B cell (primary cell): ENCODE results near the gene B3GALT6. TPM values are rescaled to one million over a fixed set of nuclear protein-coding genes. Genes with fewer than 3 reads are reported as not detected.

ENCODE experiments used
- ATAC-seq: fragments of 200-7000 bp; cut with Tn5 transposase; one replicate; pipeline ENCODE4 v1.10.0; 2021; ENCODE audit warnings: low read depth, mild to moderate bottlenecking, moderate number of reproducible peaks, moderate library complexity
- CTCF ChIA-PET: fragments of 350-600 bp; sonication (Branson Sonifier 250); formaldehyde crosslinking; loops from one replicate; lab custom pipeline; 2021; ENCODE audit warnings: antibody characterized with exemption, inconsistent platforms; lab: Charles Lee
- POLR2A ChIA-PET: fragments of 350-600 bp; sonication (Branson Sonifier 250); formaldehyde crosslinking; loops from one replicate; lab custom pipeline; 2021; ENCODE audit warnings: antibody characterized with exemption; lab: Charles Lee
- DNase-seq: peaks from one replicate; pipeline ENCODE4 v3.0.0; 2013
- H2AFZ ChIP-seq: 2 replicates; pipeline ENCODE4 v1.6.1; 2012; ENCODE audit warnings: mild to moderate bottlenecking, low read depth, low read length; ENCODE audit not compliant: insufficient read depth, poor library complexity, severe bottlenecking
- H3K27ac ChIP-seq, 2 donors: 1 replicate in 1 of 2; 2 replicates in 1 of 2; pipeline ENCODE4 v1.5.1; 2012 to 2013; ENCODE audit warnings: low read length in 2 of 2, mild to moderate bottlenecking in 2 of 2, moderate library complexity in 1 of 2
- H3K27me3 ChIP-seq, 4 experiments: fragments of 200-600 bp in 1 of 4; sonication (generic) in 1 of 4; replicated peaks in 1 of 4; 1 replicate in 2 of 4; 2 replicates in 2 of 4; pipeline versions ENCODE4 v1.6.1 to v1.7.0; 2013 to 2016; ENCODE audit warnings: low read length in 3 of 4, mild to moderate bottlenecking in 2 of 4, mixed read lengths in 1 of 4, moderate library complexity in 1 of 4; ENCODE audit not compliant: insufficient read depth in 4 of 4, control insufficient read depth in 3 of 4; ENCODE audit errors: control extremely low read depth in 1 of 4
- H3K36me3 ChIP-seq, 2 experiments: replicated peaks in 1 of 2; 1 replicate in 1 of 2; 2 replicates in 1 of 2; pipeline versions ENCODE4 v1.6.1 to v1.7.1; 2013; ENCODE audit warnings: low read length in 1 of 2; ENCODE audit not compliant: insufficient read depth in 2 of 2, control insufficient read depth in 1 of 2; ENCODE audit errors: control extremely low read depth in 1 of 2, extremely low read depth in 1 of 2
- H3K4me1 ChIP-seq, 2 donors: fragments of 200-600 bp in 1 of 2; sonication (generic) in 1 of 2; 1 replicate in 1 of 2; 2 replicates in 1 of 2; pipeline versions ENCODE4 v1.5.1 to v1.6.1; 2013 to 2017; ENCODE audit warnings: low read length in 2 of 2; ENCODE audit not compliant: control insufficient read depth in 2 of 2, insufficient read depth in 2 of 2
- H3K4me2 ChIP-seq: replicated peaks from 2 replicates; pipeline ENCODE3; 2012; ENCODE audit warnings: mild to moderate bottlenecking, low read depth, low read length; ENCODE audit not compliant: poor library complexity, severe bottlenecking
- H3K4me3 ChIP-seq, 5 experiments: fragments of 200-600 bp in 1 of 5; sonication (generic) in 1 of 5; 1 replicate in 3 of 5; 2 replicates in 2 of 5; pipeline versions ENCODE4 v1.5.1 to v1.7.0; 2011 to 2016; ENCODE audit warnings: low read length in 4 of 5, mild to moderate bottlenecking in 4 of 5, low read depth in 2 of 5, control low read depth in 1 of 5, moderate library complexity in 1 of 5; ENCODE audit not compliant: insufficient read depth in 1 of 5; ENCODE audit errors: control extremely low read depth in 1 of 5, extremely low read depth in 1 of 5
- H3K79me2 ChIP-seq: fragments of 200-600 bp; sonication (generic); one replicate; pipeline ENCODE4 v1.6.0; 2016; ENCODE audit warnings: low read length; ENCODE audit not compliant: control insufficient read depth, insufficient read depth
- H3K9ac ChIP-seq: fragments of 200-600 bp; sonication (generic); 2 replicates; pipeline ENCODE4 v1.6.1; 2017; ENCODE audit warnings: mild to moderate bottlenecking, low read length, moderate library complexity
- H3K9me3 ChIP-seq, 3 donors: one replicate each; pipeline versions ENCODE4 v1.6.1 to v1.7.1; 2013; ENCODE audit warnings: low read length in 2 of 3; ENCODE audit not compliant: control insufficient read depth in 2 of 3, insufficient read depth in 1 of 3; ENCODE audit errors: control extremely low read depth in 1 of 3
- H4K20me1 ChIP-seq: 2 replicates; pipeline ENCODE4 v1.6.0; 2012; ENCODE audit warnings: mild to moderate bottlenecking, low read length; ENCODE audit not compliant: insufficient read depth, control insufficient read depth, poor library complexity, severe bottlenecking
- H3K27ac Mint-ChIP-seq: one replicate; pipeline ENCODE4 v1.8.0; 2021; ENCODE audit warnings: mixed read lengths
- H3K27me3 Mint-ChIP-seq: one replicate; pipeline ENCODE4 v1.8.0; 2021; ENCODE audit warnings: mixed read lengths
- H3K4me1 Mint-ChIP-seq: one replicate; pipeline ENCODE4 v1.8.0; 2021; ENCODE audit warnings: mixed read lengths
- H3K4me3 Mint-ChIP-seq: one replicate; pipeline ENCODE4 v1.8.0; 2021; ENCODE audit warnings: mixed read lengths
- H3K9me3 Mint-ChIP-seq: one replicate; pipeline ENCODE4 v1.8.0; 2022; ENCODE audit warnings: mixed read lengths; ENCODE audit not compliant: insufficient read depth
- EZH2 ChIP-seq: IDR thresholded peaks from 2 replicates; pipeline ENCODE4 v1.6.1; 2012; ENCODE audit warnings: borderline replicate concordance, low read depth, mild to moderate bottlenecking, moderate library complexity, low read length; ENCODE audit not compliant: insufficient read depth, poor library complexity, severe bottlenecking
- WGBS: methylation state at CpG from one replicate; pipeline ENCODE4 v1.1.5; 2013; ENCODE audit warnings: missing lambda C conversion rate; ENCODE audit not compliant: insufficient coverage; 5-methylcytosine and 5-hydroxymethylcytosine counted together
- intact Hi-C: fragments of 100-400 bp; cut with micrococcal nuclease; formaldehyde crosslinking; loops from one replicate; pipeline ENCODE4 v1.10.0; 2022
- polyA plus RNA-seq: library from polyadenylated mRNA; depleted of rRNA; stranded (reverse); fragments of >200 nt; gene quantifications from 2 replicates; pipeline ENCODE4 v1.2.3, GENCODE V29; 2012
- total RNA-seq, 2 donors: library from RNA; stranded (reverse); fragments of 120-200 nt in 1 of 2; gene quantifications; 1 replicate in 1 of 2; 2 replicates in 1 of 2; pipeline versions ENCODE4 v1.2.3 to v1.2.4, GENCODE V29; 2013 to 2022
- TF ChIP-seq, protein P1 (sequence below): fragments of 200-600 bp; IDR thresholded peaks from one replicate; pipeline ENCODE4 v1.8.0; 2022; ENCODE audit warnings: antibody characterized with exemption, mild to moderate bottlenecking

The B3GALT6 gene
- total and polyA plus RNA-seq, 2 donors (not counting 1 experiment from before 2014, with no cell fraction given), result 5.9 to 21.0 TPM

DNA sequence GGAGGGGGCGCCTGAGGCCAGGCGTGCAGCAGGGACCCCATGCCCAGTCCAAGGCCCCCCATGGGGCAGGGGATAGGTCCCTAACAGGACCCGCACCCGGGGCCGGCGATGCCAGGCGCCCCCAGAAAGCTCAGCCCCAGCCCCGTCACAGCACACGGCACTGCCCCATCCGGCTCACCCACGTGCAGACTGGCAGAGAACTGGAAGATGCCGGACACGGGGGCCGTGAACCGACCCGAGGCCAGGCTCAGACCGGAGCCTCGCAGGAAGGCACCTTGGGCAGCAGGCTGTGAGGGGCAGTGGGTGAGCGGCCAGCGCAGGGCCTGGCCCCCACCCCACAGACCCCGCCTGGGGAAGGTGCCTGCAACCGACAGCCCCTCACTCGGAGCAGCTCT, 11.2 kb downstream of the B3GALT6 start:
- WGBS, result 88% methylated on average over 23 of the region's 23 CpGs
- H3K36me3 ChIP-seq, result no peaks in the 10 kb centered on the region
- CTCF ChIA-PET, result interaction anchor here (2.3 kb wide), 1 partner anchor 8 kb away, joined by 7 read pairs; no protein-coding TSS in a partner anchor
- TF ChIP-seq, protein P1, sequence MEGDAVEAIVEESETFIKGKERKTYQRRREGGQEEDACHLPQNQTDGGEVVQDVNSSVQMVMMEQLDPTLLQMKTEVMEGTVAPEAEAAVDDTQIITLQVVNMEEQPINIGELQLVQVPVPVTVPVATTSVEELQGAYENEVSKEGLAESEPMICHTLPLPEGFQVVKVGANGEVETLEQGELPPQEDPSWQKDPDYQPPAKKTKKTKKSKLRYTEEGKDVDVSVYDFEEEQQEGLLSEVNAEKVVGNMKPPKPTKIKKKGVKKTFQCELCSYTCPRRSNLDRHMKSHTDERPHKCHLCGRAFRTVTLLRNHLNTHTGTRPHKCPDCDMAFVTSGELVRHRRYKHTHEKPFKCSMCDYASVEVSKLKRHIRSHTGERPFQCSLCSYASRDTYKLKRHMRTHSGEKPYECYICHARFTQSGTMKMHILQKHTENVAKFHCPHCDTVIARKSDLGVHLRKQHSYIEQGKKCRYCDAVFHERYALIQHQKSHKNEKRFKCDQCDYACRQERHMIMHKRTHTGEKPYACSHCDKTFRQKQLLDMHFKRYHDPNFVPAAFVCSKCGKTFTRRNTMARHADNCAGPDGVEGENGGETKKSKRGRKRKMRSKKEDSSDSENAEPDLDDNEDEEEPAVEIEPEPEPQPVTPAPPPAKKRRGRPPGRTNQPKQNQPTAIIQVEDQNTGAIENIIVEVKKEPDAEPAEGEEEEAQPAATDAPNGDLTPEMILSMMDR, result no peak
- no peak for TF ChIP-seq EZH2
- H3K4me1 ChIP-seq, result peaks cover 14 to 16% of the 10 kb centered on the region in 2 donors
- POLR2A ChIA-PET, result no interaction called here
- intact Hi-C loops, result no loop called here
- H3K9me3 ChIP-seq, result peaks cover 0 to 14% (median 0%) of the 10 kb centered on the region in 3 donors
- Mint-ChIP-seq H3K27ac (no peak overlapping the region), H3K27me3 (no peaks in the 10 kb centered on the region), H3K9me3 (no peaks in the 10 kb centered on the region), H3K4me1 (peaks cover 2% of the 10 kb centered on the region), H3K4me3 (no peak overlapping the region)
- H3K27me3 ChIP-seq, result peaks cover 0 to 55% (median 17%) of the 10 kb centered on the region in 4 experiments
- DNase-seq (no peak), ATAC-seq (no peak)
- H3K4me2 ChIP-seq, result no peak overlapping the region
- no peak overlapping the region for H3K9ac ChIP-seq
- H3K4me3 ChIP-seq, result no peak overlapping the region
- peaks cover 3% of the 10 kb centered on the region for H3K79me2 ChIP-seq
- no peak overlapping the region for H3K27ac ChIP-seq
- peaks cover 11% of the 10 kb centered on the region for H4K20me1 ChIP-seq
- H2AFZ ChIP-seq, result no peak overlapping the region

DNA sequence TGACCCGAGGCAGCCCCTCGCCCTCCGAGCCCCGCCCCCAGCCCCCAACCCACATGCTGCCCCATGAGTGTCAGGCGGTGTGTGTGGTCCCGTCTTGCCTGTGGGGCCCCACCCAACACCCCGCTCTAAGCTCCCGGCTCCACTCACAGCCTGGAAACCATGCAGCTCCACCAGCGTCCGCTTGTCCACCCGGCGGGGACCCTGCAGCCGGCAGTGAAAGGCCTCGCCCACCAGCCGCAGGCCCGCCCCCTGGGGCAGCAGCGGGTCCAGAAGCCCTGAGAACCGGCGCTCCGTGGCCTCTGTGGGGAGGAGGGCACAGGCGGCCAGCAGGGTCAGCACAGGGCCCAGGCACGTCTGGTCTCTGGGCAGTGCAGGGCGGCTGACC, 11.8 kb downstream of the B3GALT6 start:
- H3K4me3 ChIP-seq, result no peak overlapping the region
- no peak overlapping the region for H3K27ac Mint-ChIP-seq
- no peak overlapping the region for H3K4me3 Mint-ChIP-seq
- no peak for DNase-seq
- ChIA-PET CTCF (no interaction called here), POLR2A (no interaction called here)
- H3K9ac ChIP-seq, result no peak overlapping the region
- H3K4me1 Mint-ChIP-seq, result no peaks in the 10 kb centered on the region
- no peak for ATAC-seq
- peaks cover 0 to 10% (median 0%) of the 10 kb centered on the region in 3 donors for H3K9me3 ChIP-seq
- no peak overlapping the region for H2AFZ ChIP-seq
- no peaks in the 10 kb centered on the region for H3K36me3 ChIP-seq
- 83% methylated on average over 23 of the region's 23 CpGs for WGBS
- intact Hi-C loops, result no loop called here
- peaks cover 11 to 14% of the 10 kb centered on the region in 2 donors for H3K4me1 ChIP-seq
- H3K27me3 Mint-ChIP-seq, result no peaks in the 10 kb centered on the region
- no peak overlapping the region for H3K27ac ChIP-seq
- peaks cover 11% of the 10 kb centered on the region for H4K20me1 ChIP-seq
- H3K27me3 ChIP-seq, result peaks cover 0 to 49% (median 15%) of the 10 kb centered on the region in 4 experiments
- H3K9me3 Mint-ChIP-seq, result no peaks in the 10 kb centered on the region
- H3K4me2 ChIP-seq, result no peak overlapping the region
- H3K79me2 ChIP-seq, result peaks cover 3% of the 10 kb centered on the region
- TF ChIP-seq EZH2, result no peak
- TF ChIP-seq, protein P1, result no peak
